Coronary artery (tissue), 2 donors: ENCODE measurements around the gene RNF208.

ENCODE experiments used
- DNase-seq: peaks from one replicate; pipeline ENCODE4 v3.0.0-alpha.2; 2017; ENCODE audit warnings: low spot score
- H3K27ac ChIP-seq, 2 donors: fragments of 200-600 bp; sonication (generic); one replicate each; pipeline ENCODE4 v1.5.1; 2016 to 2019
- H3K4me3 ChIP-seq: fragments of 200-600 bp; sonication (generic); 2 replicates; pipeline ENCODE4 v1.5.1; 2016; ENCODE audit warnings: mild to moderate bottlenecking, moderate library complexity
- CTCF ChIP-seq: fragments of 200-600 bp; sonication (generic); IDR thresholded peaks from one replicate; pipeline ENCODE4 v1.5.1; 2019; ENCODE audit warnings: antibody characterized with exemption

Gene RNF208

DNA sequence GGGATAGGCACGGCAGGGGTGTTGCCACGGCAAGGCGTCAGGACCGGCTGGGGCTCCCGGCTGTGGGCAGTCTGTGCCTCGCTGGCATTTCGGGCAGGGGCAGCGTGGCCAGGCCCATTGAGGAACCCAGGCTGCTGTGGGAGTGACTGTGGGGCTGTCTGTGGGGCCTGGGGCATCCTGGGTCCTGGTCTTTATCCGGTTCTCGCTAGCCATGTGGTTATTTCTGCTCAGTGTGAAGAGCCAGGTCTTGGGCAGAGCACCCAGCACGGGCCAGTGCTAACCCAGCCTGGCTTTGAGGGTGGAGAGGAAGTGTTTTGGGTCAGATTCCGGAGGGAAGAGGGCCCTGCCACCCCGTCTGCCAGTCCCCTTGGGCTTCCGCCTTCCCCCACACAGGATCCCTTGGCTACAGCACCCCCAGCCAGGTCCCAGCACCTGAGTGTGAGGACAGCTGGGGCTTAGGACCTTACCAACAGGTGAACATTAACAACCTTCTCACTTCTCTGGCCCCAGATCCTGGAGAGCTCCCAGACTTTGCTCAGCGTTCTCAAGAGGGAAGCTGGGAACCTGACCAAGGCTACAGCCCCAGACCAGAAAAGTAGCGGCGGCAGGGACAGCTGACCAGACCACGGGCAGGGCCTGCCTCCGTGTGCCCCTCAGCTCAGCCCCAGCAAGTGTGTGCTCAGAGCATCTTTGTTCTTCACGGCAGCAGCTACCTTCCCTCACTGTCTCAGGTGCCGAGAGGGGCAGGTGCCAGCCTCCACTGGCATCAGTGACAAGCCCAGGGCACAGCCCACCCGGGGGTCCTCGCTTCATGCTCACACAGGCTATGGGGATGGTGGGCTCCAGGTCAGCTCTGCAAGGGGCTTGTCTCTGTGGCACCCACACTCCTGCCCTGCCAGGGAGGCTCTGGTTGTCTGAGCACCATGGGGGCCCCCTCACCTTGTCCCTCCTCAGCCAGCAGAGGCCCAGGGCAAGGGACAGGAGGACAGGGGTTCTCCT, 32.4 kb downstream of the RNF208 start:
- Histone ChIP-seq H3K27ac (peak overlapping the region; percentile 83 to 98), H3K4me3 (peak overlapping the region; percentile 93)
- no peak for DNase-seq
- TF ChIP-seq CTCF = no peak

- peak; percentile 92 for DNase-seq
- no peak for TF ChIP-seq CTCF
- H3K27ac ChIP-seq = peak within 1 kb of the TSS; percentile 83 to 98
- H3K4me3 ChIP-seq = peak within 1 kb of the TSS; percentile 93
Observed at GRCh38 chr9:137188490-137189296, 33.3 kb downstream of the RNF208 start, which contains the start of the genes ANAPC2 and SSNA1. Gene ANAPC2 (minus strand): TSS chr9:137188560. CDS start chr9:137188532, 28 bp downstream. Gene SSNA1 (plus strand): TSS chr9:137188676. CDS start chr9:137188727, 51 bp downstream.

DNA sequence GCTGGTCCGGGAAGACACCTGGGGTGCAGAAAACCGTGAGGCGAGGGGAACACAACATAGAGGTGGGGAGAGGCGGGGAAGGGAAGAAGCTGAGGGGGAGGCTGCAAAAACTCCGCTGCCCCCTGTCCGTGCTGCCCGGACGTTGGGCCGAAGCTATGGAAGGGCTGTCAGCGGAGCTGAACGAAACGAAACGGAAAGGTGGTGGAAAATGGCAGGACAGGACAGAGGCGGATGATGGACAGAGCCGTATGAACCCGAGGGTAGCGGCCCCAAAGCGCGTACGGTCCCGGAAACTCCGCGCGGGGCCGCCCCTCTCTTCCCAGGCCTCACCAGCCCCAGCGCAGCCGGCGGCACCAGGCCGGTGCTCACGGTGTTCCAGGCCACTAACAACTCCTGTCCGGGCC, 34.0 kb downstream of the RNF208 start:
- TF ChIP-seq CTCF = no peak
- H3K27ac ChIP-seq = peak overlapping the region; percentile 83 to 98

DNA sequence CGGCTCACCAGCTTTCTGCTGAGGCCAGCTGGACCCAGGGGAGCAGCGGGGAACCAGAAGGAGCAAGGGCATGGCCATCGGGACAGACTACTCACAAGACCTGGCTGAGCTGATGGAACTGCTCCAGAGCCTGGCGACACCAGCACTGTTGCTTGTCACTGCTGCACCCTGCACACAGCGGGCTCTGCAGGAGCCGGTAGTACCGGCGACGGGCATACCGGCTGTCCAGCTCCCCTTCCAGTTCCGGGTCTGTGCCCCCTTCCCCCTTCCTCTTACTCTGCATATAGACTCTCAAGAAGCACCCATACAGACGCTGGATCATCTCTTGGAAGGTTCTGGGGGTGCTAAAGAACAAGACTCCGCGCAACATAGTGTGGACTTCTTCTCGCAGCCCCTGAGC, 34.7 kb downstream of the RNF208 start:
- no peak for DNase-seq
- no peak for TF ChIP-seq CTCF
- H3K27ac ChIP-seq = no peak overlapping the region
- H3K4me3 ChIP-seq = peak overlapping the region; percentile 93

More for the DNA sequence above, 34.0 kb downstream of the RNF208 start:
- H3K4me3 ChIP-seq = peak overlapping the region; percentile 93
- no peak for DNase-seq

DNA sequence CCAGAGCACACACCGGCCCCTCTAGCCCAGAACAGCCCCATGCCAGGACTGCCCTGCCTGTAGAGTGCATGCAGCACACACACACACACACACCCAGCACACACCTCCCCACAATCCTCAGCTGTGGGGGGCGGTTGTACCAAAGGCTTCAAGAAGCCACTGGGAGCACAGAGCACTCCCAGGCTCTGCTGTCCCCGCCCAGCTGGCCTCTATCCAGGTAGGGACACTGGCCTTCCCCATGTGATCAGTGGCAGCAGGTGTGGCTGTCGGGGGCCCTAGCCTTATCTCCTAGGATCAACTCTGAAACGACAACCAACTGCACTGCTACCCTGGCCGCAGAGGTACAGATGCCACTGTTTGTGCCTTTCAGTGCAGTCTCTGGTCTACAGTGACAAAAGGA, 35.7 kb downstream of the RNF208 start:
- no peak overlapping the region for H3K27ac ChIP-seq
- TF ChIP-seq CTCF = no peak
- no peak for DNase-seq
- peak overlapping the region; percentile 93 for H3K4me3 ChIP-seq

- no peak overlapping the region for H3K4me3 ChIP-seq
- no peak overlapping the region for H3K27ac ChIP-seq
- no peak for DNase-seq
- no peak for TF ChIP-seq CTCF
Observed at GRCh38 chr9:137185921-137186320, 36.1 kb downstream of the RNF208 start.
